Spleen (tissue), 11 donors: ENCODE data around the gene GRHL3. TPM values are rescaled to one million over a fixed set of nuclear protein-coding genes. Genes with fewer than 3 reads are reported as not detected.

Source experiments
- DNase-seq: peaks from one replicate; pipeline ENCODE4 v3.0.0-alpha.2; 2020
- H3K27ac ChIP-seq, 8 donors: fragments of 200-600 bp; sonication (generic) in 7 of 8; 1 replicate in 4 of 8; 2 replicates in 4 of 8; pipeline versions ENCODE4 v1.5.0 to v1.8.0; 2016 to 2021; ENCODE audit warnings: inconsistent platforms in 4 of 8, mild to moderate bottlenecking in 4 of 8, moderate library complexity in 1 of 8
- H3K27me3 ChIP-seq, 7 donors: fragments of 200-600 bp; sonication (generic) in 6 of 7; replicated peaks in 1 of 7; 1 replicate in 4 of 7; 2 replicates in 3 of 7; pipeline versions ENCODE4 v1.5.0 to v1.8.0; 2016 to 2021; ENCODE audit warnings: inconsistent platforms in 3 of 7, mild to moderate bottlenecking in 1 of 7
- H3K36me3 ChIP-seq, 6 donors: fragments of 200-600 bp; sonication (generic) in 5 of 6; 1 replicate in 4 of 6; 2 replicates in 2 of 6; pipeline versions ENCODE4 v1.5.0 to v1.8.0; 2016 to 2021; ENCODE audit warnings: inconsistent platforms in 2 of 6
- H3K4me1 ChIP-seq, 6 donors: fragments of 200-600 bp; sonication (generic) in 5 of 6; 1 replicate in 3 of 6; 2 replicates in 3 of 6; pipeline versions ENCODE4 v1.5.0 to v1.8.0; 2016 to 2021; ENCODE audit warnings: inconsistent platforms in 3 of 6
- H3K4me3 ChIP-seq, 8 donors: fragments of 200-600 bp; sonication (generic) in 7 of 8; 1 replicate in 4 of 8; 2 replicates in 4 of 8; pipeline versions ENCODE4 v1.5.0 to v1.8.0; 2016 to 2021; ENCODE audit warnings: inconsistent platforms in 4 of 8, mild to moderate bottlenecking in 4 of 8, moderate library complexity in 2 of 8
- H3K9me3 ChIP-seq, 8 donors: fragments of 200-600 bp; sonication (generic) in 7 of 8; 1 replicate in 4 of 8; 2 replicates in 4 of 8; pipeline versions ENCODE4 v1.5.0 to v1.8.0; 2016 to 2021; ENCODE audit warnings: inconsistent platforms in 4 of 8
- CTCF ChIP-seq, 11 experiments: fragments of 200-600 bp in 7 of 11; fragments of 450-650 bp in 4 of 11; sonication (generic) in 4 of 11; IDR thresholded peaks in 8 of 11; conservative IDR thresholded peaks in 3 of 11; 1 replicate in 7 of 11; 2 replicates in 4 of 11; pipeline versions ENCODE4 v1.4.0 to v1.8.0; 2016 to 2021; ENCODE audit warnings: antibody characterized with exemption in 11 of 11, inconsistent platforms in 4 of 11, mild to moderate bottlenecking in 1 of 11
- POLR2A ChIP-seq, 3 donors: fragments of 450-650 bp; IDR thresholded peaks; one replicate each; pipeline ENCODE4 v1.5.1; 2017; ENCODE audit warnings: antibody characterized with exemption in 3 of 3, mild to moderate bottlenecking in 1 of 3
- POLR2AphosphoS5 ChIP-seq, 3 donors: sonication (generic); formaldehyde crosslinking; IDR thresholded peaks; one replicate each; pipeline ENCODE4 v1.5.1; 2017; ENCODE audit warnings: antibody characterized with exemption in 3 of 3
- WGBS, 5 donors: extraction: QIAGEN DNeasy Blood & Tissue Kit in 3 of 5; methylation state at CpG; one replicate each; pipeline versions ENCODE4 v1.1.5 to v1.1.7; 2013 to 2018; 5-methylcytosine and 5-hydroxymethylcytosine counted together
- intact Hi-C: fragments of 100-400 bp; cut with DNase I; formaldehyde crosslinking; loops from one replicate; pipeline ENCODE4 v1.15.0; 2023; ENCODE audit warnings: low total_unique reads
- polyA plus RNA-seq, 3 donors: library from polyadenylated mRNA; stranded (reverse); fragments of 200-250 nt; gene quantifications; one replicate each; pipeline ENCODE4 v1.2.1, GENCODE V29; 2013
- total RNA-seq, 7 donors: library from RNA; depleted of rRNA in 3 of 7; stranded (reverse); fragments of >200 nt in 3 of 7; fragmentation: NEBNext Ultra II Directional in 4 of 7; extraction: Animal tissue kit (Norgen Biotek cat#: 25700) in 4 of 7; gene quantifications; one replicate each; pipeline versions ENCODE4 v1.1.0 to v1.2.1, GENCODE V29; 2016 to 2021
- donor health status: healthy with polysubstance abuse.
- donor health status: DM: no; HTN: no; CAD: no; lungs with moderate emphysema.
- donor health status: DM: no; HTN: no; CAD: no.
- donor health status: Bipolar disorder and iron deficiency.
- donor health status: healthy.
- donor health status: DM: no; HTN: no; CAD: no.
- donor health status: DM: yes; HTN: yes; CAD: no.

Gene GRHL3
- total and polyA plus RNA-seq, 10 donors = 0.04 to 0.06 TPM; not detected in 8

- H3K4me1 ChIP-seq = no peaks in the 10 kb centered on the region
- H3K27me3 ChIP-seq = no peaks in the 10 kb centered on the region
- no peaks in the 10 kb centered on the region for H3K9me3 ChIP-seq
- no peak overlapping the region for H3K4me3 ChIP-seq
- TF ChIP-seq CTCF (IDR thresholded peaks at IDR 0.05 in 8 of 11, conservative IDR thresholded peaks at IDR 0.05 in 3 of 11) = no peak
- no peak for TF ChIP-seq POLR2A (IDR thresholded peaks at IDR 0.05)
- DNase-seq = no peak
- H3K27ac ChIP-seq = no peak overlapping the region
- intact Hi-C loops = no loop called here
- H3K36me3 ChIP-seq = peaks cover 0 to 43% (median 3%) of the 10 kb centered on the region in 6 donors
- WGBS, 5 donors = 94 to 98% (median 97%) methylated on average over 9 of the region's 9 CpGs
Measured at GRCh38 chr1:24366707-24367106, 47.5 kb downstream of the GRHL3 start.

GRCh38 chr1:24369199-24369598 is 50.0 kb downstream of the GRHL3 start:
- H3K27ac ChIP-seq = no peak overlapping the region
- no peaks in the 10 kb centered on the region for H3K27me3 ChIP-seq
- WGBS, 5 donors = 92 to 97% (median 96%) methylated on average over 4 of the region's 4 CpGs
- intact Hi-C loops = no loop called here
- peaks cover 0 to 8% (median 0%) of the 10 kb centered on the region in 6 donors for H3K4me1 ChIP-seq
- peaks cover 0 to 43% (median 3%) of the 10 kb centered on the region in 6 donors for H3K36me3 ChIP-seq
- no peak overlapping the region for H3K4me3 ChIP-seq
- H3K9me3 ChIP-seq = no peaks in the 10 kb centered on the region
- no peak for TF ChIP-seq POLR2AphosphoS5 (IDR thresholded peaks at IDR 0.05)
- TF ChIP-seq CTCF (IDR thresholded peaks at IDR 0.05 in 8 of 11, conservative IDR thresholded peaks at IDR 0.05 in 3 of 11) = no peak
- TF ChIP-seq POLR2A (IDR thresholded peaks at IDR 0.05) = no peak
- DNase-seq = no peak

GRCh38 chr1:24369801-24370200 is 50.6 kb downstream of the GRHL3 start:
- no peak overlapping the region for H3K27ac ChIP-seq
- peaks cover 0 to 43% (median 3%) of the 10 kb centered on the region in 6 donors for H3K36me3 ChIP-seq
- no peaks in the 10 kb centered on the region for H3K9me3 ChIP-seq
- H3K4me3 ChIP-seq = no peak overlapping the region
- WGBS, 5 donors = 96 to 98% (median 97%) methylated on average over 4 of the region's 4 CpGs
- intact Hi-C loops = no loop called here
- no peak for TF ChIP-seq CTCF (IDR thresholded peaks at IDR 0.05 in 8 of 11, conservative IDR thresholded peaks at IDR 0.05 in 3 of 11)
- no peak for TF ChIP-seq POLR2A (IDR thresholded peaks at IDR 0.05)
- no peak for TF ChIP-seq POLR2AphosphoS5 (IDR thresholded peaks at IDR 0.05)
- no peak for DNase-seq
- H3K4me1 ChIP-seq = peaks cover 0 to 8% (median 0%) of the 10 kb centered on the region in 6 donors
- no peaks in the 10 kb centered on the region for H3K27me3 ChIP-seq

GRCh38 chr1:24373044-24373443 is 53.9 kb downstream of the GRHL3 start:
- Histone ChIP-seq H3K36me3 (peaks cover 0 to 23% (median 2%) of the 10 kb centered on the region in 6 donors), H3K4me1 (peaks cover 0 to 8% (median 0%) of the 10 kb centered on the region in 6 donors), H3K9me3 (no peaks in the 10 kb centered on the region), H3K27ac (peak overlapping the region in 6 of 8 donors; percentile 22 to 76 (median 55)), H3K27me3 (no peaks in the 10 kb centered on the region), H3K4me3 (no peak overlapping the region)
- 58 to 71% (median 66%) methylated on average over 6 to 7 of the region's 7 CpGs for WGBS, 5 donors
- peak; percentile 81 for DNase-seq
- intact Hi-C loops = no loop called here
- TF ChIP-seq POLR2A (IDR thresholded peaks at IDR 0.05) (no peak), POLR2AphosphoS5 (IDR thresholded peaks at IDR 0.05) (peak in 1 of 3 donors; percentile 39), CTCF (IDR thresholded peaks at IDR 0.05 in 8 of 11, conservative IDR thresholded peaks at IDR 0.05 in 3 of 11) (no peak)
